Measurements from ENCODE around the gene KRT79. TPM values are rescaled to one million over a fixed set of nuclear protein-coding genes. Genes with fewer than 3 reads are reported as not detected.

Gene KRT79
- total RNA-seq, 1 experiment from 2014 or later = not detected

GRCh38 chr12:52815676-52816588 is 18.2 kb downstream of the KRT79 start:
- Histone ChIP-seq H3K36me3 (ENCODE audit: control insufficient read depth, insufficient read depth, low read length) (no peaks in the 10 kb centered on the region), H3K27me3 (ENCODE audit: control insufficient read depth, insufficient read depth, low read length) (peaks cover 2% of the 10 kb centered on the region; the same call in 1 of the 2 replicates), H3K9me3 (ENCODE audit: control insufficient read depth, insufficient read depth, low read depth, low read length) (no peaks in the 10 kb centered on the region), H3K4me1 (ENCODE audit: control insufficient read depth, insufficient read depth, low read length) (peaks cover 5% of the 10 kb centered on the region; the same call in 1 of the 2 replicates), H3K27ac (ENCODE audit: low read length) (no peak overlapping the region), H3K4me3 (ENCODE audit: low read depth in 2 of 2, low read length in 2 of 2) (no peak overlapping the region)
- intact Hi-C loops (cut with micrococcal nuclease; ENCODE audit: unreplicated experiment) (no loop called here), in situ Hi-C loops (cut with HindIII; ENCODE audit: low pct_unique_long_range_greater_than_20kb, low sequenced_read_pairs) (no loop called here)
- BruUV-seq (replicated peaks) = no TSS peak
- ATAC-seq (no peak), DNase-seq (ENCODE audit: low read depth, low spot score) (no peak)
- POLR2A ChIA-PET = no interaction called here
- CTCF ChIA-PET = no interaction called here
- TF ChIP-seq REST (IDR thresholded peaks at IDR 0.05; ENCODE audit: insufficient read depth in 1 of 2, low read depth in 2 of 2, low read length in 1 of 2) = no peak
- TF ChIP-seq TCF7L2 (IDR thresholded peaks at IDR 0.05; ENCODE audit: low read depth, low read length) = no peak
- no peak for TF ChIP-seq CTCF (IDR thresholded peaks at IDR 0.05)
- TF ChIP-seq SIN3A (IDR thresholded peaks at IDR 0.05; ENCODE audit: borderline replicate concordance, insufficient read depth, low read depth, low read length) = no peak
- no peak for TF ChIP-seq POLR2AphosphoS5 (IDR thresholded peaks at IDR 0.05; ENCODE audit: low read depth, low read length)

- DNase-seq (ENCODE audit: low read depth, low spot score) (no peak), ATAC-seq (no peak)
- TF ChIP-seq CTCF (IDR thresholded peaks at IDR 0.05) (no peak), SIN3A (IDR thresholded peaks at IDR 0.05; ENCODE audit: borderline replicate concordance, insufficient read depth, low read depth, low read length) (no peak), TCF7L2 (IDR thresholded peaks at IDR 0.05; ENCODE audit: low read depth, low read length) (no peak), REST (IDR thresholded peaks at IDR 0.05; ENCODE audit: insufficient read depth in 1 of 2, low read depth in 2 of 2, low read length in 1 of 2) (no peak), POLR2AphosphoS5 (IDR thresholded peaks at IDR 0.05; ENCODE audit: low read depth, low read length) (no peak)
- Histone ChIP-seq H3K36me3 (ENCODE audit: control insufficient read depth, insufficient read depth, low read length) (no peaks in the 10 kb centered on the region), H3K4me1 (ENCODE audit: control insufficient read depth, insufficient read depth, low read length) (peaks cover 5% of the 10 kb centered on the region; the same call in 1 of the 2 replicates), H3K27ac (ENCODE audit: low read length) (no peak overlapping the region), H3K27me3 (ENCODE audit: control insufficient read depth, insufficient read depth, low read length) (peaks cover 2% of the 10 kb centered on the region; the same call in 1 of the 2 replicates), H3K4me3 (ENCODE audit: low read depth in 2 of 2, low read length in 2 of 2) (no peak overlapping the region), H3K9me3 (ENCODE audit: control insufficient read depth, insufficient read depth, low read depth, low read length) (no peaks in the 10 kb centered on the region)
- intact Hi-C loops (cut with micrococcal nuclease; ENCODE audit: unreplicated experiment) (no loop called here), in situ Hi-C loops (cut with HindIII; ENCODE audit: low pct_unique_long_range_greater_than_20kb, low sequenced_read_pairs) (no loop called here)
- no TSS peak for BruUV-seq (replicated peaks)
- POLR2A ChIA-PET = interaction anchor here (0.5 kb wide), 1 partner anchor 141 kb away, joined by 3 read pairs; no protein-coding TSS in a partner anchor
- CTCF ChIA-PET = no interaction called here
Measured at GRCh38 chr12:52815161-52815560, 18.9 kb downstream of the KRT79 start.

Measured in Panc1 (cell line).